Endothelial cell (in vitro differentiated cells): ENCODE data around the gene METTL22. TPM values are rescaled to one million over a fixed set of nuclear protein-coding genes. Genes with fewer than 3 reads are reported as not detected.

Experiments used
- DNase-seq: peaks from one replicate; pipeline ENCODE4 v3.0.0; 2021; ENCODE audit warnings: low spot score
- H3K27ac Mint-ChIP-seq: one replicate; pipeline ENCODE4 v1.8.0; 2021; ENCODE audit warnings: mixed read lengths, inconsistent platforms; ENCODE audit not compliant: unreplicated experiment
- H3K27me3 Mint-ChIP-seq: one replicate; pipeline ENCODE4 v1.8.0; 2021; ENCODE audit warnings: mild to moderate bottlenecking, moderate library complexity, mixed read lengths, inconsistent platforms; ENCODE audit not compliant: unreplicated experiment
- H3K36me3 Mint-ChIP-seq: one replicate; pipeline ENCODE4 v1.8.0; 2021; ENCODE audit warnings: mild to moderate bottlenecking, low read depth, mixed read lengths, inconsistent platforms; ENCODE audit not compliant: unreplicated experiment
- H3K4me1 Mint-ChIP-seq: one replicate; pipeline ENCODE4 v1.8.0; 2021; ENCODE audit warnings: mild to moderate bottlenecking, mixed read lengths, inconsistent platforms; ENCODE audit not compliant: unreplicated experiment
- H3K4me3 Mint-ChIP-seq: one replicate; pipeline ENCODE4 v1.8.0; 2021; ENCODE audit warnings: mild to moderate bottlenecking, mixed read lengths, inconsistent platforms; ENCODE audit not compliant: unreplicated experiment
- H3K9me3 Mint-ChIP-seq: one replicate; pipeline ENCODE4 v1.8.0; 2021; ENCODE audit warnings: mixed read lengths, inconsistent platforms; ENCODE audit not compliant: unreplicated experiment
- CTCF ChIP-seq: fragments of 200-600 bp; sonication (generic); IDR thresholded peaks from one replicate; pipeline ENCODE4 v1.5.0; 2021; ENCODE audit warnings: antibody characterized with exemption; ENCODE audit not compliant: unreplicated experiment
- total RNA-seq: library from RNA; stranded (reverse); fragmentation: NEBNext Ultra II Directional; extraction: Animal tissue kit (Norgen Biotek cat#: 25700); gene quantifications from one replicate; pipeline ENCODE4 v1.2.1, GENCODE V29; 2021; ENCODE audit not compliant: unreplicated experiment

METTL22 gene
- total RNA-seq, 1 donor from 2014 or later: 39.6 TPM

GRCh38 chr16:8583199-8583598, 38.3 kb upstream of the METTL22 start:
- Mint-ChIP-seq H3K27me3 (peaks cover 5% of the 10 kb centered on the region), H3K9me3 (no peaks in the 10 kb centered on the region), H3K4me1 (peaks cover 3% of the 10 kb centered on the region), H3K4me3 (no peak overlapping the region), H3K27ac (no peak overlapping the region), H3K36me3 (no peaks in the 10 kb centered on the region)
- DNase-seq: no peak
- TF ChIP-seq CTCF: no peak

- peaks cover 4% of the 10 kb centered on the region for H3K4me1 Mint-ChIP-seq
- H3K9me3 Mint-ChIP-seq: no peaks in the 10 kb centered on the region
- no peak overlapping the region for H3K4me3 Mint-ChIP-seq
- DNase-seq: no peak
- H3K36me3 Mint-ChIP-seq: no peaks in the 10 kb centered on the region
- H3K27ac Mint-ChIP-seq: no peak overlapping the region
- H3K27me3 Mint-ChIP-seq: peaks cover 9% of the 10 kb centered on the region
- no peak for TF ChIP-seq CTCF
These were observed 37.8 kb upstream of the METTL22 start for GRCh38 chr16:8583732-8584131.

- Mint-ChIP-seq H3K27ac (no peak overlapping the region), H3K4me1 (peaks cover 7% of the 10 kb centered on the region), H3K4me3 (no peak overlapping the region), H3K36me3 (no peaks in the 10 kb centered on the region), H3K9me3 (no peaks in the 10 kb centered on the region), H3K27me3 (peaks cover 10% of the 10 kb centered on the region)
- no peak for TF ChIP-seq CTCF
- DNase-seq: no peak
These were observed 36.5 kb upstream of the METTL22 start for GRCh38 chr16:8585041-8585440.

- DNase-seq: no peak
- no peaks in the 10 kb centered on the region for H3K36me3 Mint-ChIP-seq
- H3K4me1 Mint-ChIP-seq: peaks cover 8% of the 10 kb centered on the region
- no peaks in the 10 kb centered on the region for H3K9me3 Mint-ChIP-seq
- H3K27me3 Mint-ChIP-seq: peaks cover 10% of the 10 kb centered on the region
- no peak for TF ChIP-seq CTCF
- H3K4me3 Mint-ChIP-seq: no peak overlapping the region
- no peak overlapping the region for H3K27ac Mint-ChIP-seq
These were observed 35.6 kb upstream of the METTL22 start for GRCh38 chr16:8585857-8586256.

GRCh38 chr16:8587065-8587464, 34.4 kb upstream of the METTL22 start:
- peaks cover 5% of the 10 kb centered on the region for H3K4me1 Mint-ChIP-seq
- H3K27ac Mint-ChIP-seq: no peak overlapping the region
- no peak for TF ChIP-seq CTCF
- no peak overlapping the region for H3K4me3 Mint-ChIP-seq
- DNase-seq: no peak
- H3K9me3 Mint-ChIP-seq: no peaks in the 10 kb centered on the region
- peaks cover 10% of the 10 kb centered on the region for H3K27me3 Mint-ChIP-seq
- no peaks in the 10 kb centered on the region for H3K36me3 Mint-ChIP-seq
